Embryonic facial prominence (tissue), 1 donor: Measurements from ENCODE around the gene KCNAB2.

Experiments used
- DNase-seq: peaks from one replicate; pipeline ENCODE4 v3.0.0-alpha.2; 2016; ENCODE audit errors: extremely low spot score

KCNAB2 gene

DNA sequence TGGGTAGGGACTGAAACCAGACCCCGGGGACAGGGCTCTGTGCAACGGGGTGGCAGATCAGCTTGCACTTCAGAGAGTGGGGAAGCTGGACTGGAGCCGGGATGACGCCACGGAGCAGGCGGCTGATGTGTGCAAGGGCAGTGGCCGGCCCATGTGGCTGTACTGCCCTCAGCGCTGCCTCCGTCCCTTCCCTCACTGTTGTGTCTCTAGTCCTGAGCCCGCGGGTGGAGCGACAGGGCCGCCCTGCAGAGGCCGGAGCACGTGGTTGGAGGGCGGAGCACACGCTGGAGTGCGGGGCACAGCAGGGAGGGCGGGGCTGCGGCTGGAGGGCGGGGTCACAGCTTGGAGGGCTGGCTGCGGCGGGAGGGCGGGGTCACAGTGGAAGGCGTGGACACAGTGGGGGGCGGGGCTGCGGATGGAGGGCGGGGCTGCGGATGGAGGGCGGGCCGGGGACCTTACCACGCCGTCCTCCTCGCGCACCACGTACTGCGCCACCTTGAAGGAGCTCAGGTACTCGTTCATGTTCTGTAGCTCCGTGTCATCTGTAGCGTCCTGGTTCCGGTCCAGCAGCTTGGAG, 82.0 kb downstream of the KCNAB2 start:
- no peak for DNase-seq

DNA sequence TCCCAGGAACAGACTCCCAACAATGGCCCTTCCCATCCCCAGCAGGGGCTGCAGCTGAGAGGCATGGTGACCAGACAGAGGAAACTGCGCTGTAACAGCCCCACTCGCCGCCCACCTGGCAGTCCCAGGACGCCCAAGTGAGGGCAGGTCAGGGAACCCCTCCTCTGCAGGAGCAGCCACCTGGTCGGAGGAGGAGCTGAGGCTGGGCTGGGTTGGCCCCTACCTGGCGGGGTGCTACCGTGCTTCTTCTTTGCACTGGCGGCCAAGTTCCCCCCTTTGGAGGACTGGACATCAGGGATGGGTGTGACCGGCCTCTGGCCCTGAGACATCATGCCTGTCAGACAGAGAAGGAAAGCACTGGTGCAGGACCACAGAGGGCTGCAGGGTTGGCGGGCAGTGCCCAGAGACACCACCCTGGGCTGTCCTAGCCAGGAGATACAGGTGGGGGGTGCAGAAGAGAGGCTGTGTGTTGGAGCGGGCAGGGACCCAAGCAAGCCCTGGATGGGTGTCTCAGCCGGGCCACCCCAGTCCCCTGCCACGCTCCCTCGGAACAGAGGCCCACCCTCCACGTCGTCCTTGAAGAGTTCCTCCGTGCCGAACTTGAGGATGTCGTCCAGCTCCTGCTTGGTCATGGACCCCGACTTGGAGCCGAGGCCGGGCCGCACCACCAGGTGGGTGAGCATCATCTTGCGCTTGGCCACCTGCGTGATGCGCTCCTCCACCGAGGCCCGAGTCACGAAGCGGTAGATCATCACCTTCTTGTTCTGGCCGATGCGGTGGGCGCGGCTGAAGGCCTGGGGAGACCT, 82.8 kb downstream of the KCNAB2 start:
- no peak for DNase-seq

DNA sequence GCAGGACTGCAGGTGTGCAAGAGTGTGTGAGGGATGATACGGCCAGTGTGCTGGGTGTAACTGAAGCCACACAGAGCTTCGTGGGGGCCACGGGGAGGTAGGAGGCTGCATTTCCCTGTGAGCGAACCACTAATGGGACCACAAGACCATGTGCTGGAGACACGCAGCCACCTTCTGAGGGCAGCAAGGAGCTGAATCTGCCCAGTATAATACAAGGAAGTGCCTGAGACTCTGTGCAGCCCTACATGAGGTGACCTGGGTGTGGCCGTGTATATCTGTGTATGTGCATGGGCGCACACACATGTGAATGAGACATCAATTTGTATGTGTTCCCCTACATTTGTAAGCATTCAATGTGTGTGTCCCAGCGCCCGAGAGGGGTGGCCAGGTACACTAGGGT, 83.6 kb downstream of the KCNAB2 start:
- DNase-seq = no peak

DNA sequence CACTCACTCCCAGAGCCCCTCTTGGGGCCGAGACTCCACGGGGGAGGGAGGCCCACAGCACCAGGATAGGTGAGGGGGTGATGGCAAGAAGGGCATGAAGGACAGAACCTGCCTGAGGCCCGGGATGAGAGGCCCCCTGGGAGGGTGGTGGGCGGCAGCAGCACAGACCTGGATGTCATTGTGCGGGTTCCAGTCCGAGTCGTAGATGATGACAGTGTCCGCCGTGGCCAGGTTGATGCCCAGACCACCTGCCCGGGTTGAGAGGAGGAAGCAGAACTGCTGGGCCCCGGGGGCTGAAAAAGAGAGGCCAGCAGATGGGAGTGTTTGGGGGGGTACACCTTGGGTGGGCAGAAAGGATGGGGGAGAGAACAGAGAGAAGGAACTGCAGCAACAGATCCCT, 84.3 kb downstream of the KCNAB2 start:
- no peak for DNase-seq

DNA sequence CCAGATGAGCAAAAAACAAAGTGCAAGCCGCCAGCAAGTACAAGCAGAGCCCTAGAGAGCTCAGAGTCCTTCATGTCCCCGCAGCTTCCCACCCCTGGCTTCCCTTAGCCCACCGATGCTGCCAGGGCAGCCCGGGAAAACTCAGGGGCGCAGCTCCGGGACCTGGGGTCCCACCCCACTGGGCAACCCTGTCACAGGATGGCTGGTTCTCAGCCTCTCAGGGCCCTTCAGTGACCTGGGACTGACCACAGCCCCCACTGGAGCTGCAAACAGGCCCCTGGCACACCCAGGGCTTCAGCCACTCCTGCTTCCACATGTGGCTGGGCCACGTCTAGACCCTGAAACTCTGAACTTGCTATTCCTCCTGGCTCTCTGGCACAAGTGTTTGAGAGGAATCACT, 84.9 kb downstream of the KCNAB2 start:
- DNase-seq = no peak

DNA sequence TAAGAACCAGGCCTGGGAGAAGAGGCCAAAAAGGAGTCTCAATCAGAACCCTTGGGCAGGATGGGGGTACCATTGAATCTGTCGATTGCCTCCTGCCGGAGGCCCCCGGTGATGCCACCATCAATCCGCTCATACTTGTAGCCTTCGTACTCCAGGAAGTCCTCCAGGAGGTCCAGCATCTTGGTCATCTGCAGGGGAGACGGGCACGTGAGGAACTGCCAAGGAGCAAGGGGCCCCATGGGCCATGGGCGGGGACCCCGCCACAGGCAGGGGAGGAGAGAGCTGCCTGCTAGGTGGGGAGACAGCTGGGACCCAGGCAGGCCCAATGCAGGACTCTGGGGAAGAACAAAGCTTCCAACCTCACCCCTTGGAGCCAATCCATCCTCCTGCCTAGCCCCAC, 85.9 kb downstream of the KCNAB2 start:
- DNase-seq = no peak

DNA sequence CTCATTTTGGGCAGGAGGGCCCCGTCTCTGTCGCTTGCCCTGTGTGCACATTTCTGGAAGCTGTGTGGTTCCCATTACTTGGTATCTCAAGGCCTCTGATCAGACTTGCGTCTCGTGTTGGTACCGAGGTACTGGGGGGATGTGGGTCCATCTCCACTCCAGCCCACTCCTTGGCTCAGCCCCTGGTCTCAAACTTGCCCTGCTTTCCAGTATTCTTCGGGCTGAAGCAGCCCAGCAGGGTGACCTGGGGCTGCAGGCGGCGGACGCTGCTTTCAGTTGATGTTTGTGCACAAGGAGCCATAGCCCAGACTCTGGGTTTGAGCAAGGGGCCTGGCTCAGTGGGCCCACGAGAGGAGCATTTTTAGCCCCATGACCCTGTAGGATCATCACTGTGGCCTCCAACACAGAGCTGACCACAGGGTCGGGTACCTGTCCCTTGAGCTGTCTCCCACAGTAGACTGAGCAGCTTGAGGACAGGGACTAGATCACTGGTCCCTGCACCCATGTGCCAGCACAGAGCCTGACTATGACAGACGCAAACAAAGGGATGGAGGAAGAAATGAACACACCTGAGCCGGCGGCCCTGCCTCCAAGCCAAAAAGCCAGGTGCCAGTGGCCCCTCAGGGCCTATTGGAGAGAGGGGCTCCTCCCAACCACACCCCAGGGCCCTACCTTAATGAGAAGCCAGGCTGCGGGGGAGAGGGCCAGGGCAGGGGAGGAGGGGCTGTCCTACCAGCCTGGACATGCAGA, 87.6 kb downstream of the KCNAB2 start:
- DNase-seq = no peak

DNA sequence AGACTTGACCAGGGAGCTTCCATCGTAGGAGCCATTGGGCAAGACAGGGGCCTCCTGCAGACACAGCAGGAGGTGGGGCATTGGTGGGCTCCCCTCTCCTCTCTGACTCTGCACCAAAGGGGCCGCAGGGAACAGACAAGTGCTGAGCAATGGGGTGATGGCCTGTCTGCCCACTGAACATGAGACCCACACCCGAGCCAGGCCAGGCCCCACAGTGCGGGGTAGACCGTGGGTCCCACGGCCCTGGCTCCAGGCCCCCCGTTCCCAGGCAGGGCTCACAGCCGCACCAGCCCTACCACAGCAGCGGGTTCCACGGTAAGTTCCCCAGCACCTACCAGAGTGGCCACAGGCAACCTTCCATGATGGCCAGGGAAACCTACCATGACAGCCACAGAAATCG, 88.5 kb downstream of the KCNAB2 start:
- DNase-seq = no peak

DNA sequence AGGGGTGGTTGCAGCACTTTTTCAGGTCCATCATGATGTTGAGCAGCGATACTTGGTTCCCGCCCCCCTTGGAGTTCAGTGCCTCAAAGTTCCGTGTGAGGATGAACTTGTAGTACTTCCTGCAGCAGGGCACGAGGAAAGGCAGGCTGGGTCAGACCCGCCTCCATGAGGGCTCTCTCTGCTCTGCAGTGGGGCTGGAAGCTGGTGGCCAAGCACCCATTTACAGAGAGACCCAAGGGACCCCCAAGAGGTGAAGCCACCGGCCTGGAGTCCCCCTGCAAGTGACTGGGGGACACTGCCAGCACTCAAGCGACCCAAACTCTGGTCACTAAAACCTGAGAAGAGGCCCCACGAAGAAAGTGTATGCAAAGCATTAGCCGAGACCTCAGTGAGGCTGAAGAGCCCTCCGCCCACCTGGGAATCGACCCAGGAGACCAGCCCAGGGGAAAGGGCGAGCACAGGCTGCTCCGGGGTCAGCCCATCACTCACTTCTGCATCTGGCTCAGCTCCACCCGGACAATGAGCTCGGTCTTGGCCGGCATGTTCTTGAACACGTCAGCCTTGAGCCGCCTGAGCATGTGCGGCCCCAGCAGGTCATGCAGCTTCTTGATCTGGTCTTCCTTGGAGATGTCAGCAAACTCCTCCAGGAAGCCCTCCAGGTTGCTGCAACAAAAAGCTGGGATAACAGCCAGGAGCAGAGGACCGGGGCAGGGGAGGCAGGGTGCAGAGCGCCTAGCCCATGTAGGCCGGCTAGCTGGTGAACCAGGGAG, 89.2 kb downstream of the KCNAB2 start:
- DNase-seq = no peak

DNA sequence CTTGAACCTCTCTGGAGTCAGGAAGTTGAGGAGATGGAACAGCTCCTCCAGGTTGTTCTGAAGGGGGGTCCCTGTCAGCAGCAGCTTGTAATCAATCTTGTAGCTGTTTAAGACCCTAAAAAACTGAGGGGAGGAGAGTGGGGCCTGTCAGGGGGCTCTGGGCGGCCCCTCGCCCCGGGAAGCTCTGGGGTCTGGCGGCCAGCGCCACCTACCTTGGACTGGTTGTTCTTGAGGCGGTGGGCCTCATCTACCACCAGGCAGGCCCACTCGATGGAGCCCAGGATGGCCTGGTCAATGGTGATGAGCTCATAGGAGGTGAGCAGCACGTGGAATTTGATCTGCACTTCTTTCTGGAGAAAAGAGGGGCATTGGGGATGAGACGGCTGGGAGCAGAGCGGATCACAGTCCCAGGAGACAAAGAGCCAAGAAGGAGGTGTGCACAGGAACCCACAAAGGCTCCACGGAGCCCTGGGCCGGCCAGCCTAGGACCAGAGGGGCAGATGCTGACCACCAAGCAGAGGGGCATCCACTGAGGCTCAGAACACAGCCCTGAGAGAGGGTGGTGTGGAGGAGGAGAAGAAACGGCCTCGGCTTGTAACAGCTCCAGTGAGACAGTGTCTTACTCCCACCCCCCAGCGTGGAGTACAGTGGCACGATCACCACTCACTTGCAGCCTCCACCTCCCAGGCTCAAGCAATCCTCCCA, 91.0 kb downstream of the KCNAB2 start:
- no peak for DNase-seq

DNA sequence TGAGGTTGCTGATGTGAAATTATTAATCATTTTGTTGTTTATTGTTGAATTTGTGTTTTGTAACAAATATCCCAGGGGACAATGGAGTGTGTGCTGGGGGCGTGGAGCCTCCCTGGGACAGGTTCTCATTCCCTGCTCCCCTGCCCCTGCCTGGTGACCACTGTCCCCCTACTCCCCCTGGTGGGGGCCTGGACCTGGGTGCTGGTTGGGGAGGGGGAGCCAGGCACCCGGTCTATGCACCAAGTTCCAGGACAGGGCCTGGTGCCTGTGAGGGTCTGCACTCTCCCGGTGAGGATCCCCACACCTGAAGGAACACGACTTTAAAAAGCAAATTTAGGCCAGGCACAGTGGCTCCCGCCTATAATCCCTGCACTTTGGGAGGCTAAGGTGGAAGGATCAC, 92.1 kb downstream of the KCNAB2 start:
- DNase-seq = no peak

DNA sequence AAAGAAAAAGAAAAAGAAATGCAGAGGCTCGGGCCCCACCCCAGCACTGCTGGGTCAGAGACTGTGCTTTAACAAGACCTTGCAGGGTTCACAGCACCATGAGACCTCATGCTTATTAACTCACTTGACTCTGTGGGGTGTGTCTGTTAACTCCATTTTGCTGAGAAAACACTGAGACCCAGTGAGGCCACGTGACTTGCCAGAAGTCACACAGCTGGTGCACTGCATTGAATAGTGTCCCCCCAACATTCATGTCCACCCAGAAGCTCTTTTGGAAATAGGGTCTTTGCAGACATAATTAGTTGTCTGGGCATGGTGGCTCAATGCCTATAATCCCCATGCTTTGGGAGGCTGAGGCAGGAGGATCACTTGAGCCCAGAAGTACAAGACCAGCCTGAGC, 94.7 kb downstream of the KCNAB2 start:
- no peak for DNase-seq

DNA sequence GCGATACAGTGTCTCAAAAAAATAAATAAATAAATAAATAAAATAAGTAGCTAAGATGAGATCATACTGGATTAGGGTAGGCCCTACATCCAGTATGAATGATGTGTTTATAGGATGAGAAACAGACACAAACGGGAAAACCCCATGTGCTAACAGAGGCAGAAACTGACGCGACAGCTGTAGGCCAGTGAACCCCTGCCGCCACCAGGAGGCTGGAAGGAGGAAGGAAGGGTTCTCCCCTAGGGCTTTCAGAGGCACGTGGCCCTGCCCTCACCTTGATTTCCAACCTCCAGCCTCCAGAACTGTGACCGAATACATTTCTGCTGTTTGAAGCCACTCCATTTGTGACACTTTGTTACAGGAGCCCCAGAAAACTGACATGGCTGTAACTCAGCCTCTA, 95.9 kb downstream of the KCNAB2 start:
- no peak for DNase-seq

DNA sequence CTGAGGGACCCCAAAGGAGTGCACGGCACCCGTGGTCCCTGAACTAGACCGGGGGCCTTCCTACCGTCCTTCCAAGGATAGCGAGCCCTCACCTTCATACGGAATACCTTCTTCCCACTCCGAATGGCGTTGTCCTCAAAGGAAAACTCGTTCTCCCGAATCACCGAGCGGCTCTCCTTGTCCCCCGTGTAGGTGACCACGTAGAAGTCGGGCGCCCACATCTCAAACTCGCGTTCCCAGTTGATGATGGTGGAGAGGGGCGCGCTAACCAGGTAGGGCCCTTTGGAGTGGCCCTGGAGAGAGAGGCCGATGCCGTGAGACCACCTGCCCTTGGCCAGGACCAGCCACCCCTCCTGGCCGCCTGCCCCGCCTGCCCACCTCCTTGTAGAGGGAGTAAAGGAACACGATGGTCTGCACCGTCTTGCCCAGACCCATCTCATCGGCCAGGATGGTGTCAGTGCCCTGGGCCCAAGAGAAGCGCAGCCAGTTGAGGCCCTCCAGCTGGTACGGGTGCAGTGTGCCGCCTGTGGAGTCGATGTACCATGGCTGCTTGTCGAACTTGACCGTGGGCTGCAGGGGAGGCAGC, 96.4 kb downstream of the KCNAB2 start:
- DNase-seq = no peak

DNA sequence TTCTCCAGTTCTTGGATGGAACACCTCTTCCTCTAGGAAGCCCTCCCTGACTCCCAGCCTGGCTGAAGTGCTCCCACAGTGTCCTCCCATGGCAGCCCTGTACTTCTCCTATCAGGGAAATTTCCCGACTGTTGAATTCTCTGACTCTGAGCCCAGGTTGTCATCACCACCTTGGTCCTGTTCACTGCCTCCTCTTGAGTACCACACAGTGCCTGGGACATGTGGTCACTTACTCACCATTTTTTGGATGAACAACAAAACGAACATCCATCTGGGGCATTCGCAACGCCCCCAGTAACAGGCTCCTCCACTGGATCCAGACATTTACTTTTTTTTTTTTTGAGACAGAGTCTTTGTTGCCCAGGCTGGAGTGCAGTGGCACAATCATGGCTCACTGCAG, 97.0 kb downstream of the KCNAB2 start:
- DNase-seq = no peak

DNA sequence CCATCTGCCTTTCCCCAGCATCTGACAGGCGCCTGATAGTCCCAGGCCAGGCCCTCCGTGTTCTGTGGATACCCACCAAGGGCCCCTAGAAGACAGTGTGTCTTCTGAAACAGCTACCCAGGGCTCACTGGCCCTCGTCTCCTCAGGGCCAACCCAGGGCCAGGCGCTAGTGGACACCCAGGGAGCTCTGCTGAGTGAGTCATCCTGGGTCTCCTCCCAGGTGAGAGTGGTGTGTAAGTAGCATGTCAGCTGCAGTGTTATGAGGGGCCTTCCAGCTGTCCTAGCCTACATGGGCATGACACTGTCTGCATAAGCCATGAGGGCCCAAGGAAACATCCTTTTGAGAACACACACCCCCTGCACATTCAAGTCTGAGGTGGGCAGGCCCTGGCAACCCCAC, 97.7 kb downstream of the KCNAB2 start:
- no peak for DNase-seq

DNA sequence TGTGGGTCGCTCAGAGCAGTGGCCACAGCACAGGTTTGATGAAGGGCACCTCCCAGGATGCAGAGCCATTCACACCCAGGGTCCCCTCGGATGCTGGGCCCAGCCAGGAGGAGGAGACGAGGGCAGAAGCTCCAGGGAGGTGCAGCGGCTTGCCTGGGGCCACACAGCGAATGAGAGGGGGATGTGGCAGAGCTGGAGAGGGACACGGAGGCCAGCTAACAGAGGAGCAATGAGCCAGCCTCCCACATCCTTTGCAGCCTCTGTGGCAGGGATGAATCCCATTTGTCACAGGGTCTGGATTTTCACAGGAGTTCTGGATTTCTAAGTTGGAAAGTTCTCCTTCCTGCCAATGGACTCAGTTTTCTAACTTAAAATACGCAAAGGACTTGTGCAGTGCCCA, 98.5 kb downstream of the KCNAB2 start:
- DNase-seq = no peak

DNA sequence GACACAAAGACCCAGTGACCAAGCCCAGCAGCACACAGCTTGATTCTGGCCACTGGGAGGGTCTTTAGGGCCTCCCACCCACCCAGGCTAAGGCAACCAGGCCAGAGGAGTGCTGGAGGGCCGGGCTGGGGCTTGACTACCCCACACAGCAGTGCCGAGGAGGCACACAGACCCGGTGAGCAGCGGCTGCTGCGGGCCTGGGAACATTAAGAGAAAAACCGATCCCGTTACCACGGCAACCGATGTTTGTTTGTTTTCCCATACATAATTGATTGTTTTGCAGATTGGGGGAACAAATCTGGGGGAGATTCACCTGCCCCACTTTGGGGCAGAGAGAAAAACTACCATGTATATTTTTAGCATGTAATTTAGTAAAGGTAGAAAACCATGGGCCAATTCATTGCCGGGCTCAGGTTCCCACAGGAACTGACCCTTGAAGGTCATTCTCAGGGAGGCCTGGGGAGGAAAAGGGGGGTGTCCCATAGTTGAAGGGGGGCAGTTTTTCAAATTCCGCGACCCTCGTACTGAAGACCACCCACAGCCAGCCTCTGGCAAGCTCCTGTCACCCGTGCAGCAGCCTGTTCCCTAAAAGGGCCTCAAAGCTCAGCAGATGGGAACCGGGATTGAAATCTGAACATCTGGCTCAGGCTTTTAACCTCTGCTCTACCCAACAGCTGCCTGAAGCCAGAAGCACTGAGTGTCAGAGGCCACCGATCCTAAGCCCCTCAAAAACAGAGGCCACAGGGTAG, 99.1 kb downstream of the KCNAB2 start:
- DNase-seq = no peak

DNA sequence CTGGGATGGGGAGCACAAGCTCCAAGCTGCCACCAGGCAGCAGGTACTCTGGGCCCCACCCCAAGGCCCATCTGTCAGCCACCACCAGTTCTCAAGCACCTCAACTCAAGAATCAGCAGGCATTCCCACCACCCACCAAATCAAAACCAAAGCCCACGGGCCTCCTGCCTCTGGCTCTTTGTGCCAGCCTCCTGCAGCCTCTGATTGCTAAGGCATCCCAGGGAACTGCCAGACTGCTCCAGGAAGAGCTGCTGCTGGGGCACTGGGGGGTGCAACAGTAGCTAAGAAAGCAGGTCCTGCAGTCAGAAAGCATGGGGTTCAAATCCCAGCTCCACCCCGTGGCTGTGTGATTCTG, 99.7 kb downstream of the KCNAB2 start:
- DNase-seq = no peak

DNA sequence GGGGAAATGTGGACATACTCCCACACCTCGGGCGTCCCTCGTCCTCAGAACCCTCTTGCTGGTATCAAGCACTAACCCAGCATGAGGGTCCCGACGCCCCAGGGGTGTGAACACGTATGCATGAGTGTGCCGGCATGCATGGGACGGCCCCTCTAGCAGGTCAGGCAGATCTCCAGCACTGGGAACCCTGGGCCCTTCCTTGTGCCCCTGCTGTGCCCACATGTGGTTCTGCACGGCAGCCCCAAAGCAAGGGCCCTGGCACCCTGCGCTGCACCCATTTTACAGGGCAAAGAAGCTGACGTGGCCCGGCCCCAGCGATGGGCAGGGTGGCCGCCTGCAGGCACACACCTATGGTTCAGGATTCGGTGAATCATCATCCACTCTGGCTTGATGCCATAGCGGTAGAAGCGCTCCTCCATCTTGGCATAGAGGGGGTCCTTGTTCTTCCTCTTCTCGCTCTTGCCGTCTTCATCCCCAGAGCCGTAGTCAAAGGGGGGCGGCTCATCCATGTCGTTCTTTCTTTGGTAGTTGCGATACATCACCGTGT, 100.2 kb downstream of the KCNAB2 start:
- DNase-seq = no peak
